ENCODE measurements around the gene EPHX1. TPM values are rescaled to one million over a fixed set of nuclear protein-coding genes. Genes with fewer than 3 reads are reported as not detected.

The EPHX1 gene
- total and polyA plus RNA-seq, 10 of the 15 experiments (the other 5 are each of a cell fraction or from before 2014, with no cell fraction given): 0.33 to 2.9 (median 0.78) TPM; not detected in 2

DNA sequence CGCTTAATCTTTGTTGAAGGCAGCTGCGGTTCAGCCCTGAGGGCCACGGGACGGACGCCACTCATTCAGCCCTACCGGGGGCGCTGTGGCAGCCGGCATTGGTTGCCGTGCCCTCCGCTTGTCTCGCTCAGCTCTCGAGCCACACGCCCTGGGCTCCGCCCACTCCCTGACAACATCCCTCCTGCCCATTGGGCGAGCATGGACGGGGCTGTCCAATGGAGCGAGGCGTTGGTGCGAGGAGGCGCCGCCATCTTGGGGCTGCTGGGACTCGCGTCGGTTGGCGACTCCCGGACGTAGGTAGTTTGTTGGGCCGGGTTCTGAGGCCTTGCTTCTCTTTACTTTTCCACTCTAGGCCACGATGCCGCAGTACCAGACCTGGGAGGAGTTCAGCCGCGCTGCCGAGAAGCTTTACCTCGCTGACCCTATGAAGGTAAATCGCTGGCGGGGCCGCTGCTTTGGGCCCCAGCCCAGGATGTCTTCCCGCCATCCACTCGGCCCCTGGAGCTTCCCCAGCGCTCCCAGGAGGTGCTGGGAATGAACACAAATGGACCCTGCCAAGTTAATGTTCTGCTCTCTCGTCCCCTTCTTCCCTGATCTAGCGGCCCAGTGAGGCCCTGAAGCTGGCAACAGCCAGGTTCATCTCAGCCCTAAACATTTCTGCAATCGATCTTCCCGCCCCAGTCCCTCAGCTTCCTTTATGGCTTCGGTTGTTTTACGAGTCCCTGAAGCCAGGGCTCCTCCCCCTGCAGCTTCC, 32.2 kb upstream of the EPHX1 start, which contains the start of gene SRP9 (continued):
- no peak for TF ChIP-seq NFXL1 (IDR thresholded peaks at IDR 0.05; ENCODE audit: borderline replicate concordance)
- TF ChIP-seq BMI1 (IDR thresholded peaks at IDR 0.05; ENCODE audit: borderline replicate concordance): no peak
- TF ChIP-seq SREBF2 (IDR thresholded peaks at IDR 0.05; ENCODE audit: low read length): no peak
- TF ChIP-seq POLR2AphosphoS5 (IDR thresholded peaks at IDR 0.05; ENCODE audit: low read length): peak; percentile 88
- TF ChIP-seq RFX5 (IDR thresholded peaks at IDR 0.05; ENCODE audit: low read depth, low read length): peak; percentile 46; the same call in 1 of the 2 replicates
- no peak for TF ChIP-seq SMAD5 (IDR thresholded peaks at IDR 0.05; ENCODE audit: low read depth)
- no peak for TF ChIP-seq ZNF217 (IDR thresholded peaks at IDR 0.05)
- no peak for TF ChIP-seq BCL11A (IDR thresholded peaks at IDR 0.05; ENCODE audit: low read depth, low read length)
- TF ChIP-seq POU2F2 (IDR thresholded peaks at IDR 0.05; ENCODE audit: borderline replicate concordance, low read depth, low read length): peak; percentile 26; the same call in 1 of the 3 replicates
- TF ChIP-seq BRCA1 (IDR thresholded peaks at IDR 0.05; ENCODE audit: low read depth, low read length): no peak
- TF ChIP-seq, protein P1, sequence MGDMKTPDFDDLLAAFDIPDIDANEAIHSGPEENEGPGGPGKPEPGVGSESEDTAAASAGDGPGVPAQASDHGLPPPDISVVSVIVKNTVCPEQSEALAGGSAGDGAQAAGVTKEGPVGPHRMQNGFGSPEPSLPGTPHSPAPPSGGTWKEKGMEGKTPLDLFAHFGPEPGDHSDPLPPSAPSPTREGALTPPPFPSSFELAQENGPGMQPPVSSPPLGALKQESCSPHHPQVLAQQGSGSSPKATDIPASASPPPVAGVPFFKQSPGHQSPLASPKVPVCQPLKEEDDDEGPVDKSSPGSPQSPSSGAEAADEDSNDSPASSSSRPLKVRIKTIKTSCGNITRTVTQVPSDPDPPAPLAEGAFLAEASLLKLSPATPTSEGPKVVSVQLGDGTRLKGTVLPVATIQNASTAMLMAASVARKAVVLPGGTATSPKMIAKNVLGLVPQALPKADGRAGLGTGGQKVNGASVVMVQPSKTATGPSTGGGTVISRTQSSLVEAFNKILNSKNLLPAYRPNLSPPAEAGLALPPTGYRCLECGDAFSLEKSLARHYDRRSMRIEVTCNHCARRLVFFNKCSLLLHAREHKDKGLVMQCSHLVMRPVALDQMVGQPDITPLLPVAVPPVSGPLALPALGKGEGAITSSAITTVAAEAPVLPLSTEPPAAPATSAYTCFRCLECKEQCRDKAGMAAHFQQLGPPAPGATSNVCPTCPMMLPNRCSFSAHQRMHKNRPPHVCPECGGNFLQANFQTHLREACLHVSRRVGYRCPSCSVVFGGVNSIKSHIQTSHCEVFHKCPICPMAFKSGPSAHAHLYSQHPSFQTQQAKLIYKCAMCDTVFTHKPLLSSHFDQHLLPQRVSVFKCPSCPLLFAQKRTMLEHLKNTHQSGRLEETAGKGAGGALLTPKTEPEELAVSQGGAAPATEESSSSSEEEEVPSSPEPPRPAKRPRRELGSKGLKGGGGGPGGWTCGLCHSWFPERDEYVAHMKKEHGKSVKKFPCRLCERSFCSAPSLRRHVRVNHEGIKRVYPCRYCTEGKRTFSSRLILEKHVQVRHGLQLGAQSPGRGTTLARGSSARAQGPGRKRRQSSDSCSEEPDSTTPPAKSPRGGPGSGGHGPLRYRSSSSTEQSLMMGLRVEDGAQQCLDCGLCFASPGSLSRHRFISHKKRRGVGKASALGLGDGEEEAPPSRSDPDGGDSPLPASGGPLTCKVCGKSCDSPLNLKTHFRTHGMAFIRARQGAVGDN (IDR thresholded peaks at IDR 0.05): no peak
- TF ChIP-seq SIX5 (IDR thresholded peaks at IDR 0.05; ENCODE audit: low read depth, low read length, severe bottlenecking): peak; percentile 22
- TF ChIP-seq PML (IDR thresholded peaks at IDR 0.05; ENCODE audit: low read length): peak; percentile 72; the same call in 1 of the 2 replicates
- TF ChIP-seq IKZF1 (conservative IDR thresholded peaks at IDR 0.05): peak; percentile 81
- TF ChIP-seq TBL1XR1 (IDR thresholded peaks at IDR 0.05; ENCODE audit: low read depth, low read length): 0 out of 2 replicates have a peak, but pooled peaks have one; percentile 3
- TF ChIP-seq, protein P2, sequence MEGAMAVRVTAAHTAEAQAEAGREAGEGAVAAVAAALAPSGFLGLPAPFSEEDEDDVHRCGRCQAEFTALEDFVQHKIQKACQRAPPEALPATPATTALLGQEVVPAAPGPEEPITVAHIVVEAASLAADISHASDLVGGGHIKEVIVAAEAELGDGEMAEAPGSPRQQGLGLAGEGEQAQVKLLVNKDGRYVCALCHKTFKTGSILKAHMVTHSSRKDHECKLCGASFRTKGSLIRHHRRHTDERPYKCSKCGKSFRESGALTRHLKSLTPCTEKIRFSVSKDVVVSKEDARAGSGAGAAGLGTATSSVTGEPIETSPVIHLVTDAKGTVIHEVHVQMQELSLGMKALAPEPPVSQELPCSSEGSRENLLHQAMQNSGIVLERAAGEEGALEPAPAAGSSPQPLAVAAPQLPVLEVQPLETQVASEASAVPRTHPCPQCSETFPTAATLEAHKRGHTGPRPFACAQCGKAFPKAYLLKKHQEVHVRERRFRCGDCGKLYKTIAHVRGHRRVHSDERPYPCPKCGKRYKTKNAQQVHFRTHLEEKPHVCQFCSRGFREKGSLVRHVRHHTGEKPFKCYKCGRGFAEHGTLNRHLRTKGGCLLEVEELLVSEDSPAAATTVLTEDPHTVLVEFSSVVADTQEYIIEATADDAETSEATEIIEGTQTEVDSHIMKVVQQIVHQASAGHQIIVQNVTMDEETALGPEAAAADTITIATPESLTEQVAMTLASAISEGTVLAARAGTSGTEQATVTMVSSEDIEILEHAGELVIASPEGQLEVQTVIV (IDR thresholded peaks at IDR 0.05; ENCODE audit: borderline replicate concordance, partially characterized antibody): peak; percentile 39
- TF ChIP-seq REST (IDR thresholded peaks at IDR 0.05; ENCODE audit: low read depth, low read length): no peak
- TF ChIP-seq MYB (IDR thresholded peaks at IDR 0.05; ENCODE audit: borderline replicate concordance, low read depth, low read length): no peak
- TF ChIP-seq, protein P3, sequence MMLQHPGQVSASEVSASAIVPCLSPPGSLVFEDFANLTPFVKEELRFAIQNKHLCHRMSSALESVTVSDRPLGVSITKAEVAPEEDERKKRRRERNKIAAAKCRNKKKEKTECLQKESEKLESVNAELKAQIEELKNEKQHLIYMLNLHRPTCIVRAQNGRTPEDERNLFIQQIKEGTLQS (IDR thresholded peaks at IDR 0.05; ENCODE audit: borderline replicate concordance, extremely low read depth, low read depth, low read length): no peak
- TF ChIP-seq MEF2B (IDR thresholded peaks at IDR 0.05; ENCODE audit: partially characterized antibody, poor library complexity, severe bottlenecking): no peak
